ENCODE results near the gene CYP17A1. TPM values are rescaled to one million over a fixed set of nuclear protein-coding genes. Genes with fewer than 3 reads are reported as not detected.

CYP17A1 gene
- total and polyA plus RNA-seq, 11 donors: 0.25 TPM; not detected in 10

- peaks cover 0 to 56% (median 36%) of the 10 kb centered on the region in 9 donors for H3K36me3 ChIP-seq
- peaks cover 17 to 75% (median 64%) of the 10 kb centered on the region in 12 donors for H3K4me1 ChIP-seq
- no peaks in the 10 kb centered on the region for H3K27me3 ChIP-seq
- TF ChIP-seq POLR2A (IDR thresholded peaks at IDR 0.05): no peak
- TF ChIP-seq CTCF (IDR thresholded peaks at IDR 0.05): no peak
- H3K27ac ChIP-seq: peak overlapping the region; percentile 70 to 93 (median 84)
- intact Hi-C loops (cut with DNase I): loop anchor here in 2 of 10 donors (5.0 to 10.0 kb wide), 2 partner anchors 49 to 57 kb away; partner anchors contain the start of gene WBP1L (in 1 of the 2)
- ATAC-seq (no peak), DNase-seq (no peak)
- no peaks in the 10 kb centered on the region for H3K9me3 ChIP-seq
- H3K4me3 ChIP-seq: no peak overlapping the region
- 41 to 68% (median 48%) methylated on average over 2 of the region's 2 CpGs for WGBS, 4 donors
Measured at GRCh38 chr10:102801496-102801895, 35.7 kb downstream of the CYP17A1 start.

- Histone ChIP-seq H3K27me3 (no peaks in the 10 kb centered on the region), H3K9me3 (no peaks in the 10 kb centered on the region), H3K4me1 (peaks cover 17 to 82% (median 71%) of the 10 kb centered on the region in 12 donors), H3K27ac (peak overlapping the region; percentile 70 to 93 (median 84)), H3K4me3 (no peak overlapping the region), H3K36me3 (peaks cover 0 to 52% (median 29%) of the 10 kb centered on the region in 9 donors)
- 52 to 64% (median 58%) methylated on average over 10 of the region's 10 CpGs for WGBS, 4 donors
- DNase-seq (no peak), ATAC-seq (peak in 1 of 4 donors; percentile 1)
- TF ChIP-seq POLR2A (IDR thresholded peaks at IDR 0.05) (no peak), CTCF (IDR thresholded peaks at IDR 0.05) (no peak)
- intact Hi-C loops (cut with DNase I): loop anchor here in 2 of 10 donors (5.0 to 10.0 kb wide), 2 partner anchors 48 to 56 kb away; partner anchors contain the start of gene WBP1L (in 1 of the 2)
Measured at GRCh38 chr10:102800611-102801335, 36.4 kb downstream of the CYP17A1 start.

- Histone ChIP-seq H3K4me1 (peaks cover 25 to 90% (median 80%) of the 10 kb centered on the region in 12 donors), H3K27me3 (no peaks in the 10 kb centered on the region), H3K9me3 (no peaks in the 10 kb centered on the region), H3K4me3 (no peak overlapping the region), H3K36me3 (peaks cover 0 to 43% (median 28%) of the 10 kb centered on the region in 9 donors), H3K27ac (peak overlapping the region; percentile 70 to 93 (median 84))
- peak in 2 of 5 donors; percentile 12 to 35 for DNase-seq
- intact Hi-C loops (cut with DNase I): loop anchor here in 4 of 10 donors (5.0 to 10.0 kb wide), 3 partner anchors 48 to 58 kb away; partner anchors contain the start of gene WBP1L (in 3 of the 4)
- WGBS, 4 donors: 38 to 54% (median 45%) methylated on average over 8 of the region's 8 CpGs
- no peak for TF ChIP-seq POLR2A (IDR thresholded peaks at IDR 0.05)
- no peak for TF ChIP-seq CTCF (IDR thresholded peaks at IDR 0.05)
- ATAC-seq: peak in 2 of 4 donors; percentile 4 to 8
Measured at GRCh38 chr10:102799691-102800471, 37.3 kb downstream of the CYP17A1 start.
